Activated CD4-positive, alpha-beta T cell treated with anti-CD3 and anti-CD28 coated beads, Interleukin-2, Interleukin-6, amounts not matched to agents 100 ng/mL and 50 ng/mL, durations not matched to agents 16 hours and 8 hours (primary cell): ENCODE results near the gene DNAJC5.
A peak's percentile ranks its signal among the peaks of the same experiment; 100 is the strongest.

ENCODE experiments used
- DNase-seq: peaks from one replicate; pipeline ENCODE4 v3.0.0-alpha.2; 2020

The DNAJC5 gene

GRCh38 chr20:63942250-63942951 lies 47.5 kb downstream of the DNAJC5 start:
- peak; percentile 79 for DNase-seq

GRCh38 chr20:63942969-63943807 lies 48.3 kb downstream of the DNAJC5 start:
- no peak for DNase-seq

GRCh38 chr20:63943808-63944077 lies 48.8 kb downstream of the DNAJC5 start:
- DNase-seq = no peak

DNA sequence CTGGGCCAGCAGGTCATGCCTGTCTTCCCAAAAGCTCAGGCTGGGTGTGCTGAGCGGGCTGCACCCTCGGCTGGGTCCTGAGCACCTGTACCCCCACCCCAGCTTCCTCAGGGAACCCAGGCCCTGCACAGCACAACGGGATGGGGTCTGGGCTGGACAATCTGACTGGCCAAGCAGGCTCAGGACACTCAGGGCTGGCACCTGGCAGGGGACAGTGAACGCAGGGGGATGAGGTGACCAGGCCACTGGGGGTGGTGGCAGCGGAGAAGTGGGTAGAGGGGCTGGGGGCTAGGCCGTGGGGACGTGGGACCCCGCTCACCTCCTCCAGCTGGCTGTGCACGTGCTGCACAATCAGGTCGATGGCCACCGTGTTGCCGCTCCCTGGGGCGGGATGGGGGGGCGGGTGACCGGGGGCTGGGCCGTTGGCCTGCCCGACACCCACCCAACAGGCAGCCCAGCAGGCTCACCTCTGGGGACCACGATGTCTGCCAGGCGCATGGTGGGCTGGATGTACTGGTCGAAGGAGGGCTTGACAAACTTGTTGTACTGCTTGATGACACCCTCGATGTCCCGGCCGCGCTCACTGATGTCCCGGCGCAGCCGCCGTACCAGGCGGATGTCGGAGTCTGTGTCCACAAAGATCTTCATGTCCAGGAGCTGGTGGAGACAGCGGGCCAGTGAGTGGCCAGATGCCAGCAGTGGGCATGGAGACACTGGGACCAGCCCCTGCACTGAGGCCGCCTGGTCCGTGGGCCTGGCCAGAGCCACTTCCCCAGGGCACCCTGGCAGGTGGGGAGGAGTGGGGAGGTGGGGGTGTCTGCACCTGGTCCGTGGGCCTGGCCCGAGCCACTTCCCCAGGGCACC lies 49.4 kb downstream of the DNAJC5 start:
- no peak for DNase-seq

DNA sequence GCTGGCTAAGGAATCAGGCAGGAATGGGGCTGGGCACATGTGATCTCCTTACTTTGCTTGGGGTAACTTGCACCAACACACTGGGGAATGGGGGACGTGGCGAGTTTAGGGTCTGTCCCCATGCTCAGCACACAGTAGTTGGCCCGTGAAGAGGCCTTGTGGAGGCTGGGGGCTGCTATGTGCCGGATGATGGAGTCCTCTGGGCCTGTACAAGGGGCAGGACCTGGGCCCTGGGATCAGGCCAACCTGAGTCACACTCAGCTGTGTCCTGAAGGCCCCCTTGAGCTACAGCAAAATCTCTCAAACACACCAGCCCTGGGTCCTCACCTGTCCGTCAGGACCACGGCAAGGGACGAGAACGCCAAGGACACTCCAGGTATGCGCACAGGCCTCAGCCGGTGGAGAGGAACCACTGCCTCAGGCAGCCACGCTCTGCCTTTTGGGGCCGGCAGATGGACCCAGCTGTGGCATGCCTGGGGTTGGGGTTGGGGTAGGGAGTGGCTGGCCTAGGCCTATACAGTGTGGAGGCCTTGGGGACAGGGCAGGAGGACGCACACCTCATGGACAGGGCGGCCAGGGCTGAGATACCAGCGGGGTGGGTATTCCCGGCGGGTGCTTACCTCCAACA lies 50.2 kb downstream of the DNAJC5 start:
- DNase-seq = no peak

- DNase-seq = no peak
Observed at GRCh38 chr20:63945921-63946920, 51.3 kb downstream of the DNAJC5 start.

DNA sequence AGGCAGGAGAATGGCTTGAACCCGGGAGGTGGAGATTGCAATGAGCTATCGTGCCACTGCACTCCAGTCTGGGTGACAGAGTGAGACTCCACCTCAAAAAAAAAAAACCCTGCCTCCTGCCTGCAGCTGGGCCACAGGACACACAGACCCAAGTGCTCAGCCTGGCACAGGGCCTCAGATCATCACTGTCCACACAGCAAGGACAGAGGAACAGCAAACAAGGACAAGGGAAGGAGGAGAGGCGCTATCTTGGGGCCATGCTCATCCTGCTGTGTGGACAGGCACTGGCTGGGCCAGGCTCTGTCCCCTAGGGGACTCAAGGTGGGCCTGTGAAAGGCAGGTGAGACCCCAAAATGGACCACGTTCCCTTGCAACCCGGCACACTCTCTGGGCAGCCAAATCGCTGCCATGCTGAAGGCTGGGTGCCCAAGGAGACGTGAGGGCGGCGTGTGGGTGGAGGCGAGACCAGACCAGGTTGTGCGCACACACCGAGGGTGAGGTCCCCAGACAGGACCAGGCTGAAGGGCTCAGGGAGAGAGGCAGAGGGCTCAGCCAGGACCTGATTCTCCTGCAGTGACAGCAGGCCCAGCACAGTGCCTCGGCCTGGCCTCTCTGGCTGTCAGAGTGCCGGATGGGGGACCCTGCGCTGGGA lies 52.2 kb downstream of the DNAJC5 start:
- no peak for DNase-seq

DNA sequence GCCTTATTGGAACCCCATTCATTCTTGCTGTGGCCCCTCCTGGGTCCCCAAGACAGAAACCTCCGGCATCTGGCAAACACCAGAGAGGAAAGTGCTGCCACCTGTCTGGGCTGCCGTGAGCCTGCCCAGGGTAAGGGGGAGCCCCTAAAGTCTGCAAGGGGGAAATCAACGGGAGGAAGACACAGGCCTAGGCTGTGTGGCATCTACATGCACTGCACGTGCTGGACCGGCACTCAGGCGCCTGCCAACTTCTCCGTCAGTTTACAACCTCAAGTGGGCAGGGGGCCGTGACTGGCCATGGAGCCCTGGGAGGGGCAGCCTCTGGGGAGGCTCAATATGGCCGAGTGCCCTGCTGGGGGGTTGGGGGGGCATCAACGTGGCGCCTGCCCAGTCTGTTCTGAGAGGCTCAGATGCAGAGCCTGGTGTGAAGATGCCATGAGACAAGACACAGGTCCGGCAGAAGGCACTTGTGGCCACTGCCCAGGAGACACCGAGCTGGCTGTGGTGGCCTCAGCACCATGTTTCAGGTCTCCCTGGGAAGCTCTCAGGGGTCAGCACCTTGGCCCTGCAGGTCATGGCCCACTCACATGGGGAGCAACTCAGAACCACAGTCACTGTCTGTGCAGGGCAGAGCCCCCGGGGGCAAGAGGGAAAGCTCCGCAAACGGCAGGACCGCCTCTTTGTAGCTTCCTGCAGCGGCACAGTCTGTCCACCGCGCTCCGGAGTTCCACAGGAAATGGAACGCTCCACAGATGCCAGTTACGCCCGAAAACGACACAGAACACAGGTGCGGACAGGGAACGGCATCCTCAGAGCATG lies 52.9 kb downstream of the DNAJC5 start:
- DNase-seq = no peak

DNA sequence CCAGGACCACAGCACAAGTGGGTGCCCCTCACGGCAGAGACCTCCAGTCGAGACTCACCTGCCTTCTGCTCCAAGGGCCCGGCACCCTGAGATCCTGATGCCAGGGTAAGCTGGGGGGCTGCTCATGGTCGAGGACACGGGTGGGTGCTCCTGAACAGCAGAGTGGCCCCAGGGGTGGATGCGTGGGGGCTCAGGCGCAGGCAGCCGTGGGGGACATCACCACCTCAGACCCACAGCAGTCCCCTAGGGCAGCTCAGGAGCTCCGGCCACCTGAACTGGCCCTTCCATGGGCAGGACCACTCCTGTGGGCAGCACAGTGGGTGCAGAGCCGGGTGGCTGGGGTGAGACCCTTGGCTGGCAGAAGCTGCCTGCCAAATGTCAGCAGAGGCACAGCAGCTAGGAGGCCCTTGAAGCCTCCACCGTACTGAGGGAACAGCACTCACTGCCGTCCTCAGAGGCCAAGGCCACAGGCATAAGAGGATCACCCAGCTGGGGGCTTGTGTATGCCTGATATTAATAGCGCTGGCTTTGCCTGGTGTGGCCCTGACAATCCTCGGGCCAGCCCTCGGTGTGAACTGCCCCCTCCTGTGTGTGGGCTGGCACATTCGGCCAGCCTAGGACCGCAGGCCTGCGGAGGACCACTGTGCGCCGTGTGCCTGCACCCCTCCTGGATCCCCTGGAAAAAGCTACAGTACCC lies 55.9 kb downstream of the DNAJC5 start:
- no peak for DNase-seq

DNA sequence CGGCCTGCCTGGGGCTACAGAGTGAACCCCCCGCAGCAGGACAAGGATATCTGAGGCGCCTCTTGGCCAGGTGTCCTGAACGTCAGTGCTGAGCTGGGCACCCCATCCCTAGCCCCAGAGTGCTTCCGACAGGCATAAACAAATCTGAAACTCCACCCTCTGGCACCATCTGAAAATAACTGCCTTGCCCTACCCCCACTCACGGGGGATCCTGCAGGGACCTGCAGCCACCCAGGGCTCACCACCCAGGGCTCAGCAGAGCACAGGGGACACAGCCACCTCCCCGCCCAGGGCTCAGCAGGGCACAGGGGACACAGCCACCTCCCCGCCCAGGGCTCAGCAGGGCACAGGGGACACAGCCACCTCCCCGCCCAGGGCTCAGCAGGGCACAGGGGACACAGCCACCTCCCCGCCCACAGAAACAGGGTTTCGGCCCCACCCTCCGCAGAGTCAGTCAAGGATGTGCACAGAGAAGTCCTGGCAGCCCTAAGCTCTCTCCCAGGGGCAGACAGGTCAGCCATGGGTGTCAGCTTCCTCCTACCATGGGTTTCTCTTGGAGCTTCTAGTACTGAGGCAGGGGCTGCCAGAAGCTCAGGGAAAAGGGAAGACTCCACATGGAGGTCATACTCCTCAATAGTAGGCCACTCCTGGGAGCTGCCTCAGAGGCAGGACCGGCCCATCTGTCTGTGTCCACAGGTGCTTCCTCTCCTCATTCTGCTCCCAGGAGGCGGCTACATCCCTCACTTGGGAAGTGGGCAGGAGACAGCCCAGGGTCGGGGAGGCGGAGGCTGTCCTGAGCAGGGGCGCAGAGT lies 56.7 kb downstream of the DNAJC5 start:
- no peak for DNase-seq

DNA sequence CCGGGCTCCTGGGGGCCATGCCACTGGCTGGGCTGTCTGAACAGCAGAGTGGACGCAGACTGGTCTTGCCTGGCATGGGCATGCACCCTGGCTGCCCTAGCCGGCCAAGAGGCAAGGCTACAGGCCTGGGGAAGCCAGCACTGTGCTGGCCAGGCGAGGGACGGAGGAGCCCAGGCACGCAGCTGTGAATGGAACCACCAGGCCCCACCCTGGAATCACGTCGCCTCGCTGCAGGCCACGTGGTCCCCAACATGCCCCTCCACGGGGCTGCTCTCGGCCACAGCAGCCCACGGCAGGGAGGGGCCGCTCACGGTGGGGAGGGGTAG lies 57.2 kb downstream of the DNAJC5 start:
- DNase-seq = no peak

- DNase-seq = no peak
Observed at GRCh38 chr20:63952769-63953168, 57.8 kb downstream of the DNAJC5 start.

- no peak for DNase-seq
Observed at GRCh38 chr20:63953764-63954429, 59.0 kb downstream of the DNAJC5 start.

DNA sequence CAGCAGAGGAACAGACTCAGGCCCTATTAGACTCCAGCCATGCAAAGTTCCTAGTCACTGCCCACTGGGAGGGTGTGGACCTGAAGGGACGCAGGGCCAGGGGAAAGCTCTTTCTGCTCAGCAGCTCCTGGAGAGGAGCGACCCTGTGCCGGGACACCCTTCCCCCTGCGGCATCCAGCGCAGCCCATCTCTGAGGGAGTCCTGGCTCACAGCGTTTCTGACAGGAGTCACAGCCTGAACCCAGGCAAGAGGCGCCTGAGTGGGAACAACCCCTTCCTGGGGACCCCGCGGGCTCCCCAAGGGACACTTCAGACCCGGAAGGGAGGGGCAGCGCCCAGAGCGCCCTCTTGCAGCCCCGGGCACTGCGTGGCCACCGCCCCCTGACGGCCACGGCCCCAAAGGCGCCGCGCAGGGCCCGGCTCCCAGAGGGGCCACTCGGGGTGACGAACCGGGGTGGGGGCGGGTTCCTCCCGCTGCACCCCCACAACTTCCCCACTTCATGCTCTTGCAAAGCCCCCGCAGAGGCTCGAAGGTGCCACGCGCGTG lies 60.4 kb downstream of the DNAJC5 start:
- peak; percentile 49 for DNase-seq

GRCh38 chr20:63955827-63956663 lies 61.1 kb downstream of the DNAJC5 start, which contains the start of gene UCKL1:
TSS of gene UCKL1 (minus strand) at chr20:63956416. CDS start at chr20:63956372, 44 bp downstream.
- DNase-seq = peak; percentile 94

GRCh38 chr20:63956664-63957003 lies 61.7 kb downstream of the DNAJC5 start:
- no peak for DNase-seq
